Fibroblast of mammary gland (primary cell): ENCODE results near the gene MEAF6.

Source experiments
- DNase-seq: peaks from one replicate; pipeline ENCODE4 v3.0.0-alpha.2; 2010; ENCODE audit warnings: low read depth
- H3K4me3 ChIP-seq: 2 replicates; pipeline ENCODE4 v1.5.1; 2011; ENCODE audit warnings: low read depth, mild to moderate bottlenecking, low read length, moderate library complexity; ENCODE audit not compliant: control insufficient read depth
- CTCF ChIP-seq: conservative IDR thresholded peaks from 2 replicates; pipeline ENCODE4 v1.5.1; 2011; ENCODE audit warnings: low read depth, low read length, inconsistent platforms; ENCODE audit not compliant: control insufficient read depth, insufficient read depth

Gene MEAF6

GRCh38 chr1:37482004-37482785 is 32.4 kb downstream of the MEAF6 start:
- DNase-seq = no peak
- H3K4me3 ChIP-seq = no peak overlapping the region
- no peak for TF ChIP-seq CTCF

GRCh38 chr1:37481289-37482003 is 33.1 kb downstream of the MEAF6 start:
- peak; percentile 42 for DNase-seq
- no peak overlapping the region for H3K4me3 ChIP-seq
- no peak for TF ChIP-seq CTCF

DNA sequence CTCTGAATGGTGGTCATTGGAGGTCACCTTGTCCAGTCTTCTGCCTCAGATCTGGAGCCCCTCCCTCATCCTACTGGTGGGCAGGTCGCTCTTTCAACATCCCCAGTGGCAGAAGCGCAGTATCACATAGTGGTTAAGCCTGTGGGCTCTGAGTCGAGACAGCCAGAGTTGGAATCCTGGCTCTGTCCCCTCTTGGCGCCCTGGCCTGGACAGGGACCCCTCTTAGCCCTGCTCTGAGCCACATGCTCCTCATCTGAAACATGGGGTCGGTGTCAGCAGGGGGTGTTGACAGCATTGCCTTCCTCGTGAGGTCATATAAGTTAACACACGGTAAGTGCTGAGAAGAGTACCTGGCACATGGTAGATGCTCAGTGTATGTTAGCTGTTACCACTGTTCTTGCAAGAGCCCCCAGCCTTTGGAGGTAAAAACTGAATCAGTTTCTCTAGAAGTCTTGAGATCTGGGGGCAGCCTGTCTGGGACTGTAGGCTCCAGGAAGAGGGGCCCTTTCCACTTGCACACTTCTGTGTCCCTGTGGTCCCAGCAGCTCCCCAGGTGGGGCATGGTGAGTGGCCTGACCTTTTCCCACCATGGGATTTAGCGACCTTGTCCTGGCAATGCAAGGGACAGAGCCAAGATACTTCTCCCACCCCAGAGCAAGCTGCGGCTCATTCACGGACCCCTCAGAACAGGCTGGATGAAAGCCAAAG is 33.8 kb downstream of the MEAF6 start:
- H3K4me3 ChIP-seq = no peak overlapping the region
- TF ChIP-seq CTCF = no peak
- no peak for DNase-seq

GRCh38 chr1:37480125-37480466 is 34.5 kb downstream of the MEAF6 start:
- TF ChIP-seq CTCF = no peak
- no peak for DNase-seq
- no peak overlapping the region for H3K4me3 ChIP-seq

DNA sequence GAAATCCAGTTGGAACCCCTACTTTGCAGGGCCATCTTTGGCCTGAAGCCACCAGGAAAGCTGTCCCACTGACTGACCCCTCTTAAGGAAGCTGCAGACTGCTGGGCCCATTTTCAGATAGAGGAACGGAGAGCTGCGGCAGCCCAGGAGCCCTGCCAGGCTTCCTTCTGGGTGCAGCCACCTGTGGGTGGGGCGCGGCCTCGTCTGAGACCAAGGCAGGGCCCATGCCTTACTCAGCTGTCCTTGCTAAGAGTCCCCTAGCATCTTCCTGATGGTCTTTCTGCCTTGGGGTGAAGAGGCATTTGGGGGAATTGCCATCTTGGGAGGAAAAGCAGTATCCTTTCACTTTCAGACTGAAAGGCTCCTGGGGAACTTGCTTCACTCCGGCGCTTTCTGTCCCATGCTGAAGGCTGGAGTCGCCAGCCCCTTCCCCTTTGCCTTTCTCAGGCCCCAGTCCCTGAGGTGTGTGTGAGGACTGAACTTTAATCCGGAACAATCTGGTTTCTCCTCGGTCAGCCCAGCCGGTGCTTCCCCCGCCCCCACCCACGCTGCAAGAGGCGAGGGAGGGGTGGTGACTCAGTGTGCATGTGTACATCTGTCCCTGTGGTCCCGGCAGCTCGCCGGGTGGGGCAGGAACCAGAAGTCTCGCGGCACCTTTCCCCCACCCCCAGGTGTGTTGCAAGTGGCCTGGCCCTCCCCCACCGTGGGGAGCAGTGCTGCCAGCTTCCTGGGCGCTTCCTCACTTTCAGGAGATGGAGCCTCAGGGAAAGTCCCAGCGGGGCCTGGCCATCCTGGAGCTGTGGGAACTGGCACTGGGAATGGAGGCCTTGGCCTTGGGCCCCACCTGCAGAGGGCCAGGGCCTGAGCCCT is 35.1 kb downstream of the MEAF6 start:
- no peak for TF ChIP-seq CTCF
- DNase-seq = peak; percentile 93
- H3K4me3 ChIP-seq = peak overlapping the region; percentile 44

GRCh38 chr1:37478890-37479254 is 35.7 kb downstream of the MEAF6 start:
- peak; percentile 78 for DNase-seq
- no peak for TF ChIP-seq CTCF
- peak overlapping the region; percentile 44 for H3K4me3 ChIP-seq
